ENCODE results near the gene CWC15.

DNA sequence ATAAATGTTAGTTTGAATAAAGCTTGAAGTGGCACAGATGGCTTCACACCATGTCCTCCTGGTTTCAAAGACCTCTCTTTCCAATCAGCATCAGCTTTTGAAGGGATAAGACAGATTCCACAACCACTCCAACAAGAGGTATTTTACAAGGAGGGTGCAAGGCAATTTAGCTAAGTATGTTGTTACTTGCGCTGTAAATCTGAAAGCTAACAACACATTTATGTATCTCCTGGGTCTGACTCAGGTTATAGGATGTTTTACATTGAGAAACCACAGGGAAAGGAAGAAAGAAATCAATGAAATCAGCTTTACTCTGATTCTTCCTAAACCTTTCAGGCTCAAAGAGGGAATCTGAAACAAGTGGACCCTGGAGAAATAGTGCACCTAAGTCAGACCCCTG, 12.1 kb downstream of the CWC15 start:
- TF ChIP-seq CTCF (IDR thresholded peaks at IDR 0.05) (no peak), POLR2A (IDR thresholded peaks at IDR 0.05) (no peak), POLR2AphosphoS5 (IDR thresholded peaks at IDR 0.05) (no peak)
